K562 (cell line): ENCODE measurements around the gene LIPN. TPM values are rescaled to one million over a fixed set of nuclear protein-coding genes. Genes with fewer than 3 reads are reported as not detected.

Source experiments
- ATAC-seq: fragments of 200-7000 bp; cut with Tn5 transposase; 3 replicates; pipeline ENCODE4 v1.9.1; 2020; ENCODE audit warnings: moderate library complexity
- BruUV-seq: library from RNA; stranded (reverse); fragments of 400-500 nt; replicated peaks from 2 replicates; lab custom pipeline; 2021; lab: Mats Ljungman, UMichigan
- CTCF ChIA-PET: fragments of 300-600 bp; formaldehyde crosslinking; extraction: SDS; loops from one replicate; lab custom pipeline; 2021; ENCODE audit warnings: low intra/inter-chr PET ratio; lab: Yijun Ruan, JAX
- POLR2A ChIA-PET: fragments of 300-600, 350-650 bp; sonication (Branson Sonifier 250); formaldehyde crosslinking; extraction: SDS; loops from one replicate; lab custom pipeline; 2021; ENCODE audit warnings: antibody characterized with exemption, inconsistent platforms; lab: Yijun Ruan, JAX
- DNase-seq, 4 experiments: peaks; one replicate each; pipeline versions ENCODE4 v3.0.0 to v3.0.0-alpha.2; 2011 to 2018; ENCODE audit warnings: low spot score in 3 of 4, mixed read lengths in 3 of 4; ENCODE audit errors: extremely low read depth in 1 of 4
- FAIRE-seq: peaks from 2 replicates; lab custom pipeline; 2011; peaks lifted over from hg19 to GRCh38; lab: Jason Lieb, UNC
- H2AFZ ChIP-seq: 2 replicates; pipeline ENCODE4 v1.6.0; 2011; ENCODE audit warnings: low read depth, low read length, control low read depth, inconsistent platforms
- H3K27ac ChIP-seq: fragments of 200-600 bp; 3 replicates; pipeline ENCODE4 v1.8.0; 2011; ENCODE audit warnings: low read depth, mild to moderate bottlenecking, control low read depth, inconsistent platforms, low read length, moderate library complexity, mixed read lengths; ENCODE audit errors: extremely low read depth
- H3K27me3 ChIP-seq, 2 experiments: fragments of 300-600 bp in 1 of 2; 2 replicates in 1 of 2; 3 replicates in 1 of 2; pipeline versions ENCODE4 v1.6.0 to v1.8.0; 2011; ENCODE audit warnings: inconsistent platforms in 2 of 2, low read length in 2 of 2, mild to moderate bottlenecking in 1 of 2, mixed read lengths in 1 of 2, moderate library complexity in 1 of 2; ENCODE audit not compliant: control insufficient read depth in 2 of 2, insufficient read depth in 2 of 2
- H3K36me3 ChIP-seq: fragments of 300-600 bp; 3 replicates; pipeline ENCODE4 v1.8.0; 2011; ENCODE audit warnings: mild to moderate bottlenecking, low read length, inconsistent platforms; ENCODE audit not compliant: control insufficient read depth, insufficient read depth
- H3K4me1 ChIP-seq, 2 experiments: fragments of 200-600 bp in 1 of 2; replicated peaks in 1 of 2; 2 replicates in 1 of 2; 3 replicates in 1 of 2; pipeline versions ENCODE4 v1.5.1 to v1.8.0; 2011; ENCODE audit warnings: inconsistent platforms in 2 of 2, low read length in 2 of 2, mild to moderate bottlenecking in 1 of 2, mixed read lengths in 1 of 2, moderate library complexity in 1 of 2; ENCODE audit not compliant: control insufficient read depth in 2 of 2, insufficient read depth in 2 of 2
- H3K4me2 ChIP-seq: 2 replicates; pipeline ENCODE4 v1.6.1; 2011; ENCODE audit warnings: low read length, control low read depth, inconsistent platforms, mixed read lengths; ENCODE audit not compliant: insufficient read depth
- H3K4me3 ChIP-seq: fragments of 200-600 bp; sonication (generic), shearing (Covaris generic); 2 replicates; pipeline ENCODE4 v1.5.1; 2016; ENCODE audit warnings: control low read depth, inconsistent platforms
- H3K79me2 ChIP-seq: fragments of 200-600 bp; 3 replicates; pipeline ENCODE4 v1.8.0; 2011; ENCODE audit warnings: low read length, inconsistent platforms; ENCODE audit not compliant: control insufficient read depth, insufficient read depth
- H3K9ac ChIP-seq, 2 experiments: 2 replicates each; pipeline versions ENCODE4 v1.6.0 to v1.6.1; 2011; ENCODE audit warnings: low read depth in 2 of 2, low read length in 2 of 2, control low read depth in 1 of 2, inconsistent platforms in 1 of 2, mild to moderate bottlenecking in 1 of 2, mixed read lengths in 1 of 2; ENCODE audit not compliant: insufficient read depth in 1 of 2
- H3K9me1 ChIP-seq: one replicate; pipeline ENCODE4 v1.6.0; 2011; ENCODE audit warnings: inconsistent platforms, mild to moderate bottlenecking, low read length, moderate library complexity; ENCODE audit not compliant: control insufficient read depth, insufficient read depth
- H3K9me3 ChIP-seq: replicated peaks from 2 replicates; pipeline ENCODE4 v1.5.1; 2011; ENCODE audit warnings: low read depth, low read length, inconsistent platforms; ENCODE audit not compliant: control insufficient read depth, insufficient read depth
- H4K20me1 ChIP-seq: replicated peaks from 2 replicates; pipeline ENCODE4 v1.6.1; 2011; ENCODE audit warnings: low read length, inconsistent platforms, mixed read lengths; ENCODE audit not compliant: control insufficient read depth, insufficient read depth
- BHLHE40 ChIP-seq: IDR thresholded peaks from 2 replicates; pipeline ENCODE4 v1.6.1; 2011; ENCODE audit warnings: low read length, improper control_type of control experiment
- BMI1 ChIP-seq: fragments of 150-350 bp; IDR thresholded peaks from 2 replicates; pipeline ENCODE4 v1.6.1; 2014; ENCODE audit warnings: low read length
- ELK3 ChIP-seq: fragments of 450-650 bp; formaldehyde crosslinking; IDR thresholded peaks from 2 replicates; pipeline ENCODE4 v1.4.0; 2020; ENCODE audit warnings: mild to moderate bottlenecking
- RCOR1 ChIP-seq, 2 experiments: IDR thresholded peaks; 2 replicates each; pipeline ENCODE4 v1.6.1; 2012; ENCODE audit warnings: low read depth in 2 of 2, low read length in 2 of 2, borderline replicate concordance in 1 of 2, improper control_type of control experiment in 1 of 2
- ZNF512 ChIP-seq: IDR thresholded peaks from 2 replicates; pipeline ENCODE4 v1.6.1; 2016; ENCODE audit warnings: missing genetic modification characterization, missing compliant biosample characterization
- ZNF57 ChIP-seq: fragments of 450-650 bp; formaldehyde crosslinking; IDR thresholded peaks from 2 replicates; pipeline ENCODE4 v1.4.0; 2020; ENCODE audit warnings: mild to moderate bottlenecking, moderate library complexity
- WGBS: fragments of 100-300 bp; shearing (Covaris generic); methylation state at CpG from one replicate; pipeline ENCODE4 v1.1.6; 2016; ENCODE audit warnings: low coverage, mixed read lengths; ENCODE audit not compliant: insufficient coverage; ENCODE audit errors: missing lambda C conversion rate; 5-methylcytosine and 5-hydroxymethylcytosine counted together
- in situ Hi-C: fragments of 300-500 bp; cut with MboI; formaldehyde crosslinking; loops from 4 replicates; pipeline ENCODE4 v1.15.0; 2018; ENCODE audit warnings: inconsistent platforms, mixed read lengths
- intact Hi-C: fragments of 100-400 bp; cut with micrococcal nuclease; formaldehyde crosslinking; loops from 2 replicates; pipeline ENCODE4 v1.14.2; 2022
- polyA plus RNA-seq, 8 experiments: library from polyadenylated mRNA; depleted of rRNA in 4 of 8; stranded (reverse) in 5 of 8; unstranded in 3 of 8; fragments of >200 nt; fragmentation: Nextera tagmentation in 2 of 8; fragmentation: Illumina TruSeq in 1 of 8; extraction: Ambion mirVana in 2 of 8; extraction: Trizol in 1 of 8; gene quantifications; 2 replicates each; pipeline versions ENCODE4 v1.2.1 to v1.2.3, GENCODE V29; 2011 to 2014; ENCODE audit warnings: inconsistent platforms in 1 of 8, missing spikeins in 1 of 8
- total RNA-seq, 7 experiments: library from RNA; depleted of rRNA in 6 of 7; stranded (reverse); fragments of >200 nt in 6 of 7; fragmentation: Illumina TruSeq in 2 of 7; extraction: Trizol in 2 of 7; gene quantifications; 2 replicates each; pipeline versions ENCODE4 v1.2.1 to v1.2.3, GENCODE V29; 2011 to 2021; ENCODE audit warnings: low replicate concordance in 1 of 7

LIPN gene
- total and polyA plus RNA-seq, 9 of the 15 experiments (the other 6 are each of a cell fraction or from before 2014, with no cell fraction given) = not detected

GRCh38 chr10:88805924-88806323, 46.1 kb downstream of the LIPN start:
- in situ Hi-C loops = no loop called here
- Histone ChIP-seq H3K27me3 (no peaks in the 10 kb centered on the region), H2AFZ (no peak overlapping the region), H3K9me3 (no peaks in the 10 kb centered on the region), H3K27ac (no peak overlapping the region), H3K4me3 (no peak overlapping the region), H3K79me2 (no peaks in the 10 kb centered on the region), H4K20me1 (no peaks in the 10 kb centered on the region), H3K4me1 (no peaks in the 10 kb centered on the region), H3K9me1 (no peaks in the 10 kb centered on the region)
- no TSS peak for BruUV-seq
- DNase-seq = no peak
- FAIRE-seq = no peak
- CTCF ChIA-PET = no interaction called here
- intact Hi-C loops = no loop called here
- TF ChIP-seq BMI1 (no peak), ZNF512 (tag) (no peak), ZNF57 (CRISPR knock-in tag) (no peak), RCOR1 (IDR thresholded peaks at IDR 0.05; ENCODE audit: borderline replicate concordance in 1 of 2, low read depth in 2 of 2, low read length in 2 of 2) (no peak), BHLHE40 (no peak), ELK3 (CRISPR knock-in tag) (no peak)
- TF ChIP-seq, all 486 proteins: peak for 0
- Histone ChIP-seq H3K4me2 (no peak overlapping the region), H3K36me3 (no peaks in the 10 kb centered on the region), H3K9ac (no peak overlapping the region)
- POLR2A ChIA-PET = no interaction called here
- WGBS = 0% methylated on average over 3 of the region's 3 CpGs
- no peak for ATAC-seq
